Smooth muscle cell (in vitro differentiated cells): ENCODE measurements around the gene RBM12. TPM values are rescaled to one million over a fixed set of nuclear protein-coding genes. Genes with fewer than 3 reads are reported as not detected.
"Not testable (repeated sequence)": the region's sequence is repeated elsewhere in the genome, so short reads cannot be mapped to it uniquely, and the experiment has no call there.

Experiments
- DNase-seq: peaks from one replicate; lab custom pipeline; 2025; ENCODE audit not compliant: unreplicated experiment; lab: John Stamatoyannopoulos, UW
- H2AFZ ChIP-seq: fragments of 200-600 bp; sonication (generic); 2 replicates; pipeline ENCODE4 v1.6.0; 2016; ENCODE audit warnings: antibody characterized with exemption, low read depth, mild to moderate bottlenecking
- H3F3A ChIP-seq: fragments of 200-600 bp; sonication (generic); 2 replicates; pipeline ENCODE4 v1.6.0; 2017; ENCODE audit warnings: antibody characterized with exemption, low read depth
- H3K27ac ChIP-seq: fragments of 200-600 bp; sonication (generic); 2 replicates; pipeline ENCODE4 v1.5.1; 2016; ENCODE audit warnings: low read depth, mild to moderate bottlenecking
- H3K27me3 ChIP-seq: fragments of 200-600 bp; sonication (generic); 2 replicates; pipeline ENCODE4 v1.6.1; 2016; ENCODE audit warnings: low read depth, mild to moderate bottlenecking
- H3K36me3 ChIP-seq: fragments of 200-600 bp; sonication (generic); 2 replicates; pipeline ENCODE4 v1.5.1; 2016; ENCODE audit warnings: low read depth
- H3K4me1 ChIP-seq: fragments of 200-600 bp; sonication (generic); 2 replicates; pipeline ENCODE4 v1.5.1; 2016; ENCODE audit warnings: low read depth
- H3K4me2 ChIP-seq: fragments of 200-600 bp; sonication (generic); 2 replicates; pipeline ENCODE4 v1.6.0; 2016; ENCODE audit warnings: mild to moderate bottlenecking
- H3K4me3 ChIP-seq: fragments of 200-600 bp; sonication (generic); 2 replicates; pipeline ENCODE4 v1.5.1; 2016; ENCODE audit warnings: mild to moderate bottlenecking
- H3K79me2 ChIP-seq: fragments of 200-600 bp; sonication (generic); 2 replicates; pipeline ENCODE4 v1.6.0; 2016; ENCODE audit warnings: low read depth, mild to moderate bottlenecking
- H3K9ac ChIP-seq: fragments of 200-600 bp; sonication (generic); 2 replicates; pipeline ENCODE4 v1.6.0; 2016; ENCODE audit warnings: low read depth
- H3K9me3 ChIP-seq: fragments of 200-600 bp; sonication (generic); replicated peaks from 2 replicates; pipeline ENCODE4 v1.5.1; 2016; ENCODE audit warnings: low read depth
- H4K20me1 ChIP-seq: fragments of 200-600 bp; sonication (generic); 2 replicates; pipeline ENCODE4 v1.6.0; 2016; ENCODE audit warnings: low read depth
- WGBS: methylation state at CpG from one replicate; pipeline ENCODE4 v1.1.7; 2016; ENCODE audit warnings: low lambda C conversion rate; 5-methylcytosine and 5-hydroxymethylcytosine counted together
- polyA plus RNA-seq: library from polyadenylated mRNA; unstranded; fragments of >200 nt; fragmentation: Nextera tagmentation; extraction: Ambion mirVana; gene quantifications from 2 replicates; pipeline ENCODE4 v1.2.1, GENCODE V29; 2016
- total RNA-seq: library from RNA; depleted of rRNA; stranded (reverse); fragments of >200 nt; gene quantifications from 2 replicates; pipeline ENCODE4 v1.2.3, GENCODE V29; 2014
- TF ChIP-seq, protein P1 (sequence below): fragments of 200-600 bp; sonication (generic); IDR thresholded peaks from 2 replicates; pipeline ENCODE4 v1.5.1; 2017; ENCODE audit warnings: borderline replicate concordance, mild to moderate bottlenecking, antibody characterized with exemption; ENCODE audit not compliant: insufficient read depth, poor library complexity, severe bottlenecking

The RBM12 gene
- total and polyA plus RNA-seq, 2 experiments from 2014 or later, result 14.5 to 44.2 TPM

DNA sequence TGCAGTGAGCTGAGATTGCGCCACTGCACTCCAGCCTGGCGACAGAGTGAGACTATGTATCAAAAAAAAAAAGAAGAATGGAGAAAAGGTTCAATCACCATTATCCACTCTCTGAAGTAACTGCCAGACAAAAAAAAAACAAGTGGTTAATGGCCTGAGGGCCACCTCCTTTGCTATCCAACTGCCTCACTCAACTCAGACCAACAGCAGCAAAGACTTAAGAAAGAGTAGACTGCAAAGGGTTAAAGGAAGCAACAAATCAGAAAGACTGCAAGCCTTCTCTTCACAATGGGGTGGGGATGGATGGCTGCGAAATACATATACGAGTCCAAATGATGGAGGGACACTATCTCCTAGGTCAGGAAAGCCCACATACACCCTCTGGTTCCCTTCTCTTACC is 31.3 kb upstream of the RBM12 start:
- no peak overlapping the region for H2AFZ ChIP-seq
- H3K9me3 ChIP-seq, result no peaks in the 10 kb centered on the region
- H3K4me1 ChIP-seq, result peaks cover 10% of the 10 kb centered on the region
- H3K27ac ChIP-seq, result no peak overlapping the region
- peaks cover 9% of the 10 kb centered on the region for H3F3A ChIP-seq
- H3K9ac ChIP-seq, result no peak overlapping the region
- 95% methylated on average over 4 of the region's 4 CpGs for WGBS
- DNase-seq, result no peak
- no peaks in the 10 kb centered on the region for H3K36me3 ChIP-seq
- no peak overlapping the region for H3K4me2 ChIP-seq
- TF ChIP-seq, protein P1, sequence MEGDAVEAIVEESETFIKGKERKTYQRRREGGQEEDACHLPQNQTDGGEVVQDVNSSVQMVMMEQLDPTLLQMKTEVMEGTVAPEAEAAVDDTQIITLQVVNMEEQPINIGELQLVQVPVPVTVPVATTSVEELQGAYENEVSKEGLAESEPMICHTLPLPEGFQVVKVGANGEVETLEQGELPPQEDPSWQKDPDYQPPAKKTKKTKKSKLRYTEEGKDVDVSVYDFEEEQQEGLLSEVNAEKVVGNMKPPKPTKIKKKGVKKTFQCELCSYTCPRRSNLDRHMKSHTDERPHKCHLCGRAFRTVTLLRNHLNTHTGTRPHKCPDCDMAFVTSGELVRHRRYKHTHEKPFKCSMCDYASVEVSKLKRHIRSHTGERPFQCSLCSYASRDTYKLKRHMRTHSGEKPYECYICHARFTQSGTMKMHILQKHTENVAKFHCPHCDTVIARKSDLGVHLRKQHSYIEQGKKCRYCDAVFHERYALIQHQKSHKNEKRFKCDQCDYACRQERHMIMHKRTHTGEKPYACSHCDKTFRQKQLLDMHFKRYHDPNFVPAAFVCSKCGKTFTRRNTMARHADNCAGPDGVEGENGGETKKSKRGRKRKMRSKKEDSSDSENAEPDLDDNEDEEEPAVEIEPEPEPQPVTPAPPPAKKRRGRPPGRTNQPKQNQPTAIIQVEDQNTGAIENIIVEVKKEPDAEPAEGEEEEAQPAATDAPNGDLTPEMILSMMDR, result no peak
- H3K79me2 ChIP-seq, result peaks cover 9% of the 10 kb centered on the region
- H3K4me3 ChIP-seq, result no peak overlapping the region
- no peaks in the 10 kb centered on the region for H3K27me3 ChIP-seq
- H4K20me1 ChIP-seq, result no peaks in the 10 kb centered on the region

DNA sequence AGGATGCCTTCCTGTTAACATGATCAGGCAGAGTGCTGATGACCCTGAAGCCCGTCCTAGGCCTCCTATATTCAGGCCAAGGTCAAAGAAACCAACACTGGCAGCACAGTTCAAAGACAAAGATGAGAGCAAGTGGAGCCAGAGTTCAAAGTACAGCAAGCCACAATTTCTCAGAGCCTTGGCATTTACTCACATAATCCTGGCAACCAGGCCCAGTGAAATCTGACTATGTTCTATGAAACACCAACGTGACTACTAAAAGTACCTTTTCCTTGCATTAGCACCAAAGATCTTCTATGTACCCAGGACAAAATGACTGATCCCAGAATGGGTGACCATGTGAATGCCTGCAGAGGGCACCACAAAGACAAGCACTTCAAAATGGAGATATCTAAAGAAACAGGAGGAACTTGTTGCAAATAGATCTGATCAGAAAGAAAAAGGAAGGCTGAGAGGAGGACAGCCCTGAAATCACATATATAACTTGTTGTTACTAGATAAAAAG is 30.6 kb upstream of the RBM12 start:
- DNase-seq, result no peak

DNA sequence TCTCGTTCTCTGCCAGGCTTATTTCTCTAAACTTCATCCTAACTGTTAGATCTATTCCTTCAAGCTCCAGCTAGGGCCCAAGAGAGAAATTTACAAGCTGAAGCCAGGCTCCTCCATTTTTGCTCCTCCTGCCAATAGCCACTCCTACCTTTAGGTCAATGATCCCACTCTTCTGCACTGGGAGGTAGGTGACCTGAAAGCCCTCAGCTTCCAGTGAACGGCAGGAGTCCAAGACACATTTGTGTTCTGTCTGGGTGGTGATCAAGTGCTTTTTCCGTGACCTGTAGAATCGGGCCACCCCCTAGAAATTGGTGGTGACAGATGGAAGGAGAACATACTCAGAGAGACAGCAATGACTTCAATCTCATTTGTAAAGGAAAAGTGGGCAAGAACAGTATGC is 25.6 kb upstream of the RBM12 start:
- H3K79me2 ChIP-seq, result no peaks in the 10 kb centered on the region
- no peak for DNase-seq
- peaks cover 10% of the 10 kb centered on the region for H3K36me3 ChIP-seq
- WGBS, result 95% methylated on average over 4 of the region's 4 CpGs
- no peaks in the 10 kb centered on the region for H3K27me3 ChIP-seq
- no peaks in the 10 kb centered on the region for H3K9me3 ChIP-seq
- no peaks in the 10 kb centered on the region for H4K20me1 ChIP-seq
- H3K4me3 ChIP-seq, result no peak overlapping the region
- H2AFZ ChIP-seq, result no peak overlapping the region
- TF ChIP-seq, protein P1, result no peak
- H3F3A ChIP-seq, result no peaks in the 10 kb centered on the region
- no peak overlapping the region for H3K27ac ChIP-seq
- H3K4me1 ChIP-seq, result no peaks in the 10 kb centered on the region
- no peak overlapping the region for H3K4me2 ChIP-seq
- H3K9ac ChIP-seq, result no peak overlapping the region

More for the DNA sequence above, 30.6 kb upstream of the RBM12 start:
- Histone ChIP-seq H3F3A (peaks cover 3% of the 10 kb centered on the region), H3K9ac (no peak overlapping the region), H3K79me2 (peaks cover 6% of the 10 kb centered on the region), H3K27me3 (no peaks in the 10 kb centered on the region), H3K4me3 (no peak overlapping the region), H4K20me1 (no peaks in the 10 kb centered on the region), H3K4me1 (peaks cover 5% of the 10 kb centered on the region), H3K4me2 (no peak overlapping the region), H3K36me3 (peaks cover 6% of the 10 kb centered on the region), H3K9me3 (no peaks in the 10 kb centered on the region), H3K27ac (no peak overlapping the region), H2AFZ (no peak overlapping the region)
- WGBS, result 91% methylated on average over 2 of the region's 2 CpGs
- TF ChIP-seq, protein P1, result no peak

DNA sequence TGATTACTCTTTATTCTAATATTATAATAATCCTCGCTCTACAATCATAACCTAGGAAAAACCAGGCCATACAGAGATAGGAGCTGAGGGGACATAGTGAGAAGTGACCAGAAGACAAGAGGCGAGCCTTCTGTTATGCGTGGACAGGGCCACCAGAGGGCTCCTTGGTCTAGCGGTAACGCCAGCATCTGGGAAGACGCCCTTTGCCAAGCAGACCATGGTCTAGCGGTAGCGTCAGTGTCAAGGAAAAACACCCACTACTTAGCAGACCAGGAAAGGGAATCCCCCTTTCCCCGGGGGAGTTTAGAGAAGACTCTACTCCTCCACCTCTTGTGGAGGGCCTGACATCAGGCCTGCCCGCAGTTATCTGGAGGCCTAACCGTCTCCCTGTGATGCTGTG is 22.2 kb upstream of the RBM12 start:
- H3K36me3 ChIP-seq, result peaks cover 10% of the 10 kb centered on the region
- H3K79me2 ChIP-seq, H3K27me3 ChIP-seq, H2AFZ ChIP-seq, H3K9me3 ChIP-seq, H4K20me1 ChIP-seq, DNase-seq, H3F3A ChIP-seq, H3K27ac ChIP-seq, H3K9ac ChIP-seq, H3K4me2 ChIP-seq, H3K4me3 ChIP-seq, H3K4me1 ChIP-seq: not testable (repeated sequence)
- WGBS, result 90% methylated on average over 11 of the region's 11 CpGs
- TF ChIP-seq, protein P1, result peak; percentile 19

DNA sequence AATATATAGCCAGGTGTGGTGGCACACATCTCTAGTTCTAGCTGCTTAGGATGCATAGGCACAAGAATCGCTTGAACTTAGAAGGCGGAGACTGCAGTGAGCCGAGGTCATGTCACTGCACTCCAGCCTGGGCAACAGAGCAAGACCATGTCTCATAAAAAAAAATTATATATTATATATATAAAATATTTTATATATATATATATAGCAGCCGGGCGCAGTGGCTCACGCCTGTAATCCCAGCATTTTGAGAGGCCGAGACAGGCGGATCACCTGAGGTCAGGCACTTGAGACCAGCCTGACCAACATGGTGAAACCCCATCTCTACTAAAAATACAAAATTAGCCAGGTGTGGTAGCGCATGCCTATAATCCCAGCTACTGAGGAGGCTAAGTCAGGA is 20.7 kb upstream of the RBM12 start:
- H3K36me3 ChIP-seq, H3K79me2 ChIP-seq, H3K9ac ChIP-seq, DNase-seq, H4K20me1 ChIP-seq, H3K4me1 ChIP-seq, H3K4me2 ChIP-seq, H3K9me3 ChIP-seq, H2AFZ ChIP-seq, H3K27me3 ChIP-seq, H3K4me3 ChIP-seq, H3K27ac ChIP-seq, H3F3A ChIP-seq: not testable (repeated sequence)
- WGBS, result 97% methylated on average over 9 of the region's 9 CpGs
